Measurements from ENCODE around the gene CHD3.

CHD3 gene

GRCh38 chr17:7888184-7888920 is at the start of gene CHD3:
CHD3 (plus strand) TSS chr17:7888789; CDS start chr17:7889001, 212 bp downstream.
- DNase-seq, result peak; percentile 71

GRCh38 chr17:7839190-7839875 is 49.3 kb upstream of the CHD3 start:
- no peak for DNase-seq

GRCh38 chr17:7839876-7840261 is 48.7 kb upstream of the CHD3 start:
- DNase-seq, result peak; percentile 34

GRCh38 chr17:7840441-7840840 is 48.1 kb upstream of the CHD3 start:
- DNase-seq, result no peak

- no peak for DNase-seq
Measured at GRCh38 chr17:7840875-7841274, 47.7 kb upstream of the CHD3 start.

- peak; percentile 83 for DNase-seq
Measured at GRCh38 chr17:7841396-7841914, 47.1 kb upstream of the CHD3 start.

GRCh38 chr17:7841915-7842379 is 46.6 kb upstream of the CHD3 start:
- DNase-seq, result peak; percentile 89

- DNase-seq, result peak; percentile 73
Measured at GRCh38 chr17:7842380-7843256, 46.0 kb upstream of the CHD3 start.

- DNase-seq, result no peak
Measured at GRCh38 chr17:7843257-7843535, 45.4 kb upstream of the CHD3 start.

GRCh38 chr17:7843536-7844291 is 44.9 kb upstream of the CHD3 start:
- DNase-seq, result peak; percentile 89

- DNase-seq, result peak; percentile 89
Measured at GRCh38 chr17:7844292-7845154, 44.1 kb upstream of the CHD3 start.

GRCh38 chr17:7845359-7846062 is 43.1 kb upstream of the CHD3 start:
- no peak for DNase-seq

GRCh38 chr17:7846063-7846735 is 42.4 kb upstream of the CHD3 start:
- no peak for DNase-seq

GRCh38 chr17:7846765-7847661 is 41.6 kb upstream of the CHD3 start:
- no peak for DNase-seq

GRCh38 chr17:7848131-7848579 is 40.4 kb upstream of the CHD3 start:
- no peak for DNase-seq

- no peak for DNase-seq
Measured at GRCh38 chr17:7848739-7849129, 39.9 kb upstream of the CHD3 start.

- DNase-seq, result no peak
Measured at GRCh38 chr17:7849130-7849750, 39.3 kb upstream of the CHD3 start.

GRCh38 chr17:7849751-7850504 is 38.7 kb upstream of the CHD3 start:
- no peak for DNase-seq

All from NCI-H69 (cell line).